ENCODE measurements around the gene JARID2. TPM values are rescaled to one million over a fixed set of nuclear protein-coding genes. Genes with fewer than 3 reads are reported as not detected.

Gene JARID2
- total RNA-seq, 3 donors from 2014 or later = 10.6 to 11.8 (median 11.4) TPM

DNA sequence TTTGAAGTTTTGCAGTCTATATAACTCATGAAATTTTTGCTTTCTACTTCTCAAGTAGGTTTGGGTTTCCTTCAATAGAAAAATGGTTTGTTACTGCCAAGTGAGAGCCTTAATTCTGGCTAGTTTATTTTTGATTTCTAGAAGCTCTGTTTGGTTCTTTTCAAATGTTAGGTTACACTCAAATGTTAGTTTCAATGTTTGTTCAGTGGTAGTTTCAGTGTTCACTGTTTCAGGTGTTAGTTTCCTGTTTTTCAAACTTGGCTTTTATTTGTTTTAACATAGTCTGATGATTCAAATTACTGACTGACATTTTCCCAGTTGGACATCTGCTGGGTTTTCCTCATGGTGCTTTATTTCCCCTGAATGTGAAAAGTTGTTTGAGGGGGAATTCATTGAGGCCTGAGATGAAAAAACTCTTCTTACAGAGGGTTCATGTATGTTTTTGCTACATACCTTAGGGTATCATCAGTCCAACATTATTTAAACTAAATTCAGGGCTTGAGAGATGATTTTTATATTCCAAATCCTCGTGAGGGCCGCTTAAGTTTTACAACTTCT is 189.0 kb downstream of the JARID2 start:
- no peak for TF ChIP-seq CTCF (IDR thresholded peaks at IDR 0.05)
- intact Hi-C loops (cut with DNase I, micrococcal nuclease) = no loop called here
- peaks cover 19% of the 10 kb centered on the region for H3K4me1 ChIP-seq (ENCODE audit: low read depth)
- no peak for ATAC-seq
- peaks cover 7% of the 10 kb centered on the region for H3K9me3 ChIP-seq
- no peaks in the 10 kb centered on the region for H3K36me3 ChIP-seq (ENCODE audit: low read depth)
- DNase-seq = no peak
- H3K4me3 ChIP-seq = no peak overlapping the region

DNA sequence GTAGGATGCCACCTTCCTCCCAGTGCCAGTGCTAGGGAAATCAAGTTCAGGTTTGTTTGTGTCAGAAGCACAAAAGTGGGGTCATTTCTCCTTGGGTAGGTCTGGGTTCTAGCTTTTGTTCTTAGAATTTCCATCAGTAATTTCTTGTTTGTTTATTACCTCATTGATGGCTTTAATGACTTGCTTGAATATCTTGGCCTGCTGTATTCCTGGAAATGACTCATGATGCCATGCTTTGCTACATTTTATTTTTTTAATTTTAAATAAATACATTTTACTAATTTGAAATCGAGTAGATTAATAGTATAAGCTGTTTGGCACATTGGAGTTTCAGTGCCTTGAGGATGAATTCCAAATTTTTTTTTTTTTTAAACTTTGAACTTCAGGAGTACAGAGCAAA is 189.6 kb downstream of the JARID2 start:
- no peak for TF ChIP-seq CTCF (IDR thresholded peaks at IDR 0.05)
- no peak for DNase-seq
- H3K4me3 ChIP-seq = no peak overlapping the region
- no peaks in the 10 kb centered on the region for H3K36me3 ChIP-seq (ENCODE audit: low read depth)
- intact Hi-C loops (cut with DNase I, micrococcal nuclease) = no loop called here
- ATAC-seq = no peak
- H3K4me1 ChIP-seq (ENCODE audit: low read depth) = peaks cover 19% of the 10 kb centered on the region
- peaks cover 7% of the 10 kb centered on the region for H3K9me3 ChIP-seq

DNA sequence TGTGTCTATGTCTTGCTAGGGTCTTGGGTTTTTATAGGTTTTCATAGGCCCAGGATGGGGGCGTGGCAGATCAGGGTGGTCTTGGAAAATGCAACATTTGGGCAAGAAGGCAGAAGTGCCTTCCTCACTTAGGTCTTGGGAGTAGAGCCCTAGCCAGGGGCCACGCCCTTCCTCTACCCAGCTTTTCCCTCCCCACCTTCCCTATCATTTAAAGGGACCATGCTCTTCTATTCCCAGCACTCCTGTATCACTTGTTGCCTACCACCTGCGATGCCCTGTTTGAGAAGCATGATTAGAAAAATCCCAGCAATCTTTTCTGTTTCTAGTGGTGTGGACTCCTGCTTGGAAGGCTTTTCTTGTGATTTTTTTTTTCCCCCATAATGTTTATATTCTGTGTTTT is 190.6 kb downstream of the JARID2 start:
- intact Hi-C loops (cut with DNase I, micrococcal nuclease) = no loop called here
- no peak for ATAC-seq
- H3K36me3 ChIP-seq (ENCODE audit: low read depth) = no peaks in the 10 kb centered on the region
- TF ChIP-seq CTCF (IDR thresholded peaks at IDR 0.05) = no peak
- H3K4me3 ChIP-seq = no peak overlapping the region
- DNase-seq = no peak
- H3K4me1 ChIP-seq (ENCODE audit: low read depth) = peaks cover 19% of the 10 kb centered on the region
- peaks cover 7% of the 10 kb centered on the region for H3K9me3 ChIP-seq

DNA sequence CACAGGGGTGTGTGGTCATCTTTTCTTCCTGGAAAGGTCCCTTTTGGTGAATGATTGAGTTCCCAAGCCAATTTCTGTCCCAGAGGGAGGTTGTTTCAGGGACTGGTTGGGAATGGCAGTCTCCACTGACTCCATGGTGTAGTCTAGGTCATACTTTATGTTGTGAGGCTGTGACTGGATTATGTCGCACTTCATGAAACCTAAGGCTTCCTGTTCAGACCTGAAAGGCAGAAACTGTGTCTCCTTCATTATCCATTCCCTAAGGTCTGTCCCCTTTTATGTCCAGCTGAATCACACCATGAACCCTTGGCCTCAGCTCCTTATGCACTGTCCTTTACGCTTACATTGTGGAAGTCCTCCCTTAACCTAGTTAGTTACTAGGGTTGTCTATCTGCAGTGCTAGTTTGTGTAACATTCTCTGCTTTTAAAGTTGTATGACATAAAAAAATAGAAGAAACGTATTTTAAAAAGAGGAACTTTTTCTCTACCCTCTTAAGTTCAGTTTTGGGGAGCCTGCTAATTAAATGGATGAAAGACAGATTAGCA is 191.3 kb downstream of the JARID2 start:
- intact Hi-C loops (cut with DNase I, micrococcal nuclease) = no loop called here
- Histone ChIP-seq H3K4me3 (no peak overlapping the region), H3K4me1 (ENCODE audit: low read depth) (peaks cover 15% of the 10 kb centered on the region), H3K9me3 (peaks cover 7% of the 10 kb centered on the region), H3K36me3 (ENCODE audit: low read depth) (no peaks in the 10 kb centered on the region)
- ATAC-seq = no peak
- DNase-seq = no peak
- no peak for TF ChIP-seq CTCF (IDR thresholded peaks at IDR 0.05)

GRCh38 chr6:15439410-15440025 is 193.6 kb downstream of the JARID2 start:
- ATAC-seq (no peak), DNase-seq (no peak)
- peaks cover 9% of the 10 kb centered on the region for H3K4me1 ChIP-seq (ENCODE audit: low read depth)
- no peak overlapping the region for H3K4me3 ChIP-seq
- TF ChIP-seq CTCF (IDR thresholded peaks at IDR 0.05) = no peak
- intact Hi-C loops (cut with DNase I, micrococcal nuclease) = no loop called here
- peaks cover 7% of the 10 kb centered on the region for H3K9me3 ChIP-seq
- H3K36me3 ChIP-seq (ENCODE audit: low read depth) = no peaks in the 10 kb centered on the region

All from mucosa of descending colon (tissue), 3 donors.